Stomach (tissue), 4 donors: ENCODE results near the gene HTR6.

ENCODE experiments used
- EP300 ChIP-seq: sonication (generic); formaldehyde crosslinking; IDR thresholded peaks from one replicate; pipeline ENCODE4 v1.6.1; 2017; ENCODE audit warnings: antibody characterized with exemption
- TF ChIP-seq, protein P1 (sequence below), 7 experiments: fragments of 450-650 bp in 4 of 7; fragments of 200-600 bp in 3 of 7; sonication (generic) in 3 of 7; IDR thresholded peaks; one replicate each; pipeline ENCODE4 v1.5.1; 2016 to 2019; ENCODE audit warnings: antibody characterized with exemption in 7 of 7, control low read depth in 2 of 7, mild to moderate bottlenecking in 1 of 7

DNA sequence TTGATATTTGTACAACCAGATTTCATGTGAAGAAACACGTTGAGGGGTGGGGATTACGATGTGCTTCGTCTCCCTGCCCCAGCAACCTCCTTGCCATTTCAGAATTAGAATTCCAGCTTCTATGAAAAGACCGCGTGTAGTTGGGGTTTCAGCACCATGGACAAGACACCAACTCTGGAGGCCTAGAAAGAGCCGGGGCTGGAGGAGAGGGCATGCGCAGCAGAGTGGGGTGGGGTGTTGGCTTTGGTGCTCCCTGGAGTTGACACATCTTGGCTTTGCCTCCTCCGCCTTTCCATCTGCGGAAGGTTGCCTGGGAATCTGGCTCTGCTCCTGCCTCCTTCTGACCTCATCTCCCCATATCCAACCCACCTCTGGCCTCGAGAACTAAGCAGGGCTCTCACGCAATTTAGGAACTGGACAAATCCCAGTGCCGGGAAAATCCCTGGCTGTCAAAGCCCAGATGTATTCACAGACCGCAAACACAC lies 11.8 kb downstream of the HTR6 start:
- TF ChIP-seq, protein P1, sequence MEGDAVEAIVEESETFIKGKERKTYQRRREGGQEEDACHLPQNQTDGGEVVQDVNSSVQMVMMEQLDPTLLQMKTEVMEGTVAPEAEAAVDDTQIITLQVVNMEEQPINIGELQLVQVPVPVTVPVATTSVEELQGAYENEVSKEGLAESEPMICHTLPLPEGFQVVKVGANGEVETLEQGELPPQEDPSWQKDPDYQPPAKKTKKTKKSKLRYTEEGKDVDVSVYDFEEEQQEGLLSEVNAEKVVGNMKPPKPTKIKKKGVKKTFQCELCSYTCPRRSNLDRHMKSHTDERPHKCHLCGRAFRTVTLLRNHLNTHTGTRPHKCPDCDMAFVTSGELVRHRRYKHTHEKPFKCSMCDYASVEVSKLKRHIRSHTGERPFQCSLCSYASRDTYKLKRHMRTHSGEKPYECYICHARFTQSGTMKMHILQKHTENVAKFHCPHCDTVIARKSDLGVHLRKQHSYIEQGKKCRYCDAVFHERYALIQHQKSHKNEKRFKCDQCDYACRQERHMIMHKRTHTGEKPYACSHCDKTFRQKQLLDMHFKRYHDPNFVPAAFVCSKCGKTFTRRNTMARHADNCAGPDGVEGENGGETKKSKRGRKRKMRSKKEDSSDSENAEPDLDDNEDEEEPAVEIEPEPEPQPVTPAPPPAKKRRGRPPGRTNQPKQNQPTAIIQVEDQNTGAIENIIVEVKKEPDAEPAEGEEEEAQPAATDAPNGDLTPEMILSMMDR (IDR thresholded peaks at IDR 0.05) = no peak
- no peak for TF ChIP-seq EP300
